Measurements from ENCODE around the gene PRSS50. TPM values are rescaled to one million over a fixed set of nuclear protein-coding genes. Genes with fewer than 3 reads are reported as not detected.

PRSS50 gene
- total and polyA plus RNA-seq, 4 experiments from 2014 or later, result not detected

DNA sequence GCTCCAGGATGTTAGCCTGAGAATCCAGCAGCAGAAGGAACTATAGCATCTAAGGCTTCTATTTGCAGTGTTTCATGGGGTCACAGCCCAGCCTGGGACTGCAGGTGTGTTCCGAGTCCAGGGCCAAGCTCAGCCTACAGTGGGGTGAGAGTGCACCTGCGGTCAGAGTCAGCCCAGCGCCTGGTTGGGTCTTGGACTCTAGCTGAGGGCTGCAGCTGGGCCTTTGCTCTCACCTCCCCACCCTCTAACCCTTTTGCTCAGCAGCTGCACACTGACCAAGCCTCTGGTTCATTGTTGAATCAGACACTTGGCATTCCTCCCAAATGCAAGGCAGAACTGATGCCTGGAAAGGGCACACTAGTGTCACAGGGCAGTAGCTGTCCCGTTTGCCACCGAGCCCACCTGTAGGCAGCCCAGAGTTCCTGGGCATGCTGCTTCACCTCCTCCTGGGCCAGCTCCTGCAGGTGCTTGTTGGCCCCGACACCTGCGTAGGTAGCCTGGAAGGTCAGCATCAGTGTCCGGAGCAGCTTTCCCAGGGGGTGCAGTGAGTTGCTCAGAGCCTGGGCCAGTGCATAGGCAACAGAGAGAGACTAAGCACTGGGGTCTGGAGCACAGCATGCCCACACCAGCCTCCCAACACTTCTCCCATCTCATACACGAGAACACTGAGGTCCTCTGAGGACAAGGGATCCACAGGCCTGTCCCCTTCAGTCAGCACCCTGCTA, 41.7 kb downstream of the PRSS50 start:
- Histone ChIP-seq H3K27me3 (ENCODE audit: insufficient read depth, low read length) (no peaks in the 10 kb centered on the region), H3K4me1 (ENCODE audit: insufficient read depth, low read length) (no peaks in the 10 kb centered on the region), H3K4me3 (ENCODE audit: low read length in 2 of 2) (no peak overlapping the region), H3K9me3 (ENCODE audit: control insufficient read depth in 1 of 2, low read length in 2 of 2) (no peaks in the 10 kb centered on the region), H3K27ac (ENCODE audit: low read depth, low read length) (no peak overlapping the region), H3K36me3 (ENCODE audit: insufficient read depth, low read length) (no peaks in the 10 kb centered on the region)
- no peak overlapping the region for H3K27ac Mint-ChIP-seq
- peak overlapping the region in 1 of 8 donors; percentile 3 for H3K4me3 Mint-ChIP-seq
- intact Hi-C loops (cut with micrococcal nuclease), result no loop called here
- ChIA-PET CTCF (ENCODE audit: partially characterized antibody) (no interaction called here), POLR2A (ENCODE audit: partially characterized antibody) (no interaction called here)
- H3K36me3 Mint-ChIP-seq, result peaks cover 18 to 20% of the 10 kb centered on the region in 2 donors
- H3K9me3 Mint-ChIP-seq, result no peaks in the 10 kb centered on the region
- no peak for DNase-seq
- no peaks in the 10 kb centered on the region for H3K27me3 Mint-ChIP-seq
- H3K4me1 Mint-ChIP-seq, result no peaks in the 10 kb centered on the region

GRCh38 chr3:46675426-46675825, 42.2 kb downstream of the PRSS50 start:
- intact Hi-C loops (cut with micrococcal nuclease), result no loop called here
- H3K27ac Mint-ChIP-seq, result peak overlapping the region in 1 of 7 donors; percentile 15
- Histone ChIP-seq H3K9me3 (ENCODE audit: control insufficient read depth in 1 of 2, low read length in 2 of 2) (no peaks in the 10 kb centered on the region), H3K27ac (ENCODE audit: low read depth, low read length) (no peak overlapping the region), H3K4me1 (ENCODE audit: insufficient read depth, low read length) (no peaks in the 10 kb centered on the region), H3K4me3 (ENCODE audit: low read length in 2 of 2) (no peak overlapping the region), H3K27me3 (ENCODE audit: insufficient read depth, low read length) (no peaks in the 10 kb centered on the region), H3K36me3 (ENCODE audit: insufficient read depth, low read length) (no peaks in the 10 kb centered on the region)
- CTCF ChIA-PET (ENCODE audit: partially characterized antibody), result interaction anchor here (1.2 kb wide), 1 partner anchor 8 kb away, joined by 3 read pairs; no protein-coding TSS in a partner anchor
- no peaks in the 10 kb centered on the region for H3K27me3 Mint-ChIP-seq
- peaks cover 16 to 18% of the 10 kb centered on the region in 2 donors for H3K36me3 Mint-ChIP-seq
- H3K4me1 Mint-ChIP-seq, result no peaks in the 10 kb centered on the region
- no peak for DNase-seq
- POLR2A ChIA-PET (ENCODE audit: partially characterized antibody), result no interaction called here
- no peak overlapping the region for H3K4me3 Mint-ChIP-seq
- no peaks in the 10 kb centered on the region for H3K9me3 Mint-ChIP-seq

- Mint-ChIP-seq H3K9me3 (no peaks in the 10 kb centered on the region), H3K4me1 (peaks cover 0 to 2% (median 0%) of the 10 kb centered on the region in 4 donors), H3K36me3 (peaks cover 11% of the 10 kb centered on the region in 2 donors), H3K27ac (peak overlapping the region in 2 of 7 donors; percentile 52 to 62), H3K27me3 (no peaks in the 10 kb centered on the region), H3K4me3 (no peak overlapping the region)
- ChIA-PET POLR2A (ENCODE audit: partially characterized antibody) (no interaction called here), CTCF (ENCODE audit: partially characterized antibody) (interaction anchor here (1.1 to 1.2 kb wide), 2 partner anchors 9 to 21 kb away, joined by 3 to 4 read pairs; no protein-coding TSS in a partner anchor)
- Histone ChIP-seq H3K4me3 (ENCODE audit: low read length in 2 of 2) (no peak overlapping the region), H3K27ac (ENCODE audit: low read depth, low read length) (no peak overlapping the region), H3K9me3 (ENCODE audit: control insufficient read depth in 1 of 2, low read length in 2 of 2) (no peaks in the 10 kb centered on the region), H3K4me1 (ENCODE audit: insufficient read depth, low read length) (no peaks in the 10 kb centered on the region), H3K36me3 (ENCODE audit: insufficient read depth, low read length) (no peaks in the 10 kb centered on the region), H3K27me3 (ENCODE audit: insufficient read depth, low read length) (no peaks in the 10 kb centered on the region)
- DNase-seq, result no peak
- intact Hi-C loops (cut with micrococcal nuclease), result no loop called here
These were observed 43.4 kb downstream of the PRSS50 start for GRCh38 chr3:46674031-46674845.

GRCh38 chr3:46673151-46674030, 44.3 kb downstream of the PRSS50 start:
- no peaks in the 10 kb centered on the region for H3K9me3 Mint-ChIP-seq
- H3K4me1 ChIP-seq (ENCODE audit: insufficient read depth, low read length), result no peaks in the 10 kb centered on the region
- DNase-seq, result no peak
- POLR2A ChIA-PET (ENCODE audit: partially characterized antibody), result no interaction called here
- no peaks in the 10 kb centered on the region for H3K27me3 ChIP-seq (ENCODE audit: insufficient read depth, low read length)
- no peaks in the 10 kb centered on the region for H3K27me3 Mint-ChIP-seq
- H3K4me3 ChIP-seq (ENCODE audit: low read length in 2 of 2), result no peak overlapping the region
- CTCF ChIA-PET (ENCODE audit: partially characterized antibody), result interaction anchor here (0.9 kb wide), 1 partner anchor 185 kb away, joined by 3 read pairs; no protein-coding TSS in a partner anchor
- H3K27ac Mint-ChIP-seq, result peak overlapping the region in 2 of 7 donors; percentile 32 to 62
- no peaks in the 10 kb centered on the region for H3K36me3 ChIP-seq (ENCODE audit: insufficient read depth, low read length)
- intact Hi-C loops (cut with micrococcal nuclease), result no loop called here
- H3K36me3 Mint-ChIP-seq, result peaks cover 11% of the 10 kb centered on the region in 2 donors
- peaks cover 0 to 2% (median 0%) of the 10 kb centered on the region in 4 donors for H3K4me1 Mint-ChIP-seq
- H3K4me3 Mint-ChIP-seq, result no peak overlapping the region
- no peaks in the 10 kb centered on the region for H3K9me3 ChIP-seq (ENCODE audit: control insufficient read depth in 1 of 2, low read length in 2 of 2)
- no peak overlapping the region for H3K27ac ChIP-seq (ENCODE audit: low read depth, low read length)

GRCh38 chr3:46672349-46672695, 45.3 kb downstream of the PRSS50 start:
- DNase-seq, result no peak
- POLR2A ChIA-PET (ENCODE audit: partially characterized antibody), result no interaction called here
- Mint-ChIP-seq H3K27me3 (no peaks in the 10 kb centered on the region), H3K4me3 (no peak overlapping the region), H3K27ac (no peak overlapping the region), H3K9me3 (no peaks in the 10 kb centered on the region), H3K36me3 (peaks cover 11% of the 10 kb centered on the region in 2 donors), H3K4me1 (peaks cover 0 to 2% (median 0%) of the 10 kb centered on the region in 4 donors)
- intact Hi-C loops (cut with micrococcal nuclease), result no loop called here
- Histone ChIP-seq H3K4me1 (ENCODE audit: insufficient read depth, low read length) (no peaks in the 10 kb centered on the region), H3K9me3 (ENCODE audit: control insufficient read depth in 1 of 2, low read length in 2 of 2) (no peaks in the 10 kb centered on the region), H3K4me3 (ENCODE audit: low read length in 2 of 2) (no peak overlapping the region), H3K27ac (ENCODE audit: low read depth, low read length) (no peak overlapping the region), H3K27me3 (ENCODE audit: insufficient read depth, low read length) (no peaks in the 10 kb centered on the region), H3K36me3 (ENCODE audit: insufficient read depth, low read length) (no peaks in the 10 kb centered on the region)
- CTCF ChIA-PET (ENCODE audit: partially characterized antibody), result interaction anchor here (1.2 kb wide), 1 partner anchor 42 kb away, joined by 3 read pairs; no protein-coding TSS in a partner anchor

DNA sequence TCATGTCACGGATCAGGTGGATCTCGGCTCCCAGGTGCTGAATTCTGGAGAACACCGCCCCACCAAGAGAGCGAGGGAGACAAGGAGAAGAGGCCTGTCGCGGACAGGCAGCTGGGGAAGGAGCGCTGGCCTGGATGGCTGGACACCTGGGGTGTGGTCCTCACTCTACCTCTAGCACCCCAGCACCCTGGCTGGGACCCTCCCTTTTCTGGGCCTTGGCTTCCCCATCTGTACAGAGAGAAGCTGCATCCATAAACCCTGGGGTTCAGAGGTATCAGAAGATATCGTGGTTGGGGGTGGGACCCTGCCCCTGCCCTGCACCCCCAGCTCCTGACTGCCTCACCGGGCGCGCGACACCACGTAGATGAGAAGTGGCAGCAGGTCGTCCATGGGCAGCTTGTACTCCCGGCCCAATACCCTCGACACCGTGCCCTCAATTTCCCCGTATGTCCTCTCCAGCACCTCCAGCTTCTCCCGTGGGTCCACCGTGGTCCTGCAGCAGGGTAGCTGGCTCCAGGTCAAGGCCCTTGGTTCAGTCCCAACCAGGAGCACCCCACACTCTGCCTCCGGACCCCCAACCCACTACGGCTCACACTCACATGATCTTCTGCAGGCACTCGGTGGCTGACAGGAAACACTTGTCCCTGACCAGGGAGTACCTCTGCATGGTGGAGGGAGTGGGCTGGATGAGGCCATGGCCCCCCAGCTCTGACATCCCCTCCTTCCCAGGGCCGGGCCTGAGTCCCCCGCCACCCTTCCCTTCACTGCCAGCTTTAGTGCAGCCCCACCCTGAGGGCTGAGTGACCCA, 45.9 kb downstream of the PRSS50 start:
- Histone ChIP-seq H3K9me3 (ENCODE audit: control insufficient read depth in 1 of 2, low read length in 2 of 2) (no peaks in the 10 kb centered on the region), H3K27ac (ENCODE audit: low read depth, low read length) (no peak overlapping the region), H3K4me3 (ENCODE audit: low read length in 2 of 2) (no peak overlapping the region), H3K27me3 (ENCODE audit: insufficient read depth, low read length) (no peaks in the 10 kb centered on the region), H3K36me3 (ENCODE audit: insufficient read depth, low read length) (no peaks in the 10 kb centered on the region), H3K4me1 (ENCODE audit: insufficient read depth, low read length) (no peaks in the 10 kb centered on the region)
- peak overlapping the region in 3 of 7 donors; percentile 12 to 77 (median 62) for H3K27ac Mint-ChIP-seq
- no peak overlapping the region for H3K4me3 Mint-ChIP-seq
- intact Hi-C loops (cut with micrococcal nuclease), result no loop called here
- POLR2A ChIA-PET (ENCODE audit: partially characterized antibody), result no interaction called here
- DNase-seq, result no peak
- CTCF ChIA-PET (ENCODE audit: partially characterized antibody), result interaction anchor here (1.2 kb wide), 1 partner anchor 42 kb away, joined by 3 read pairs; no protein-coding TSS in a partner anchor
- peaks cover 11% of the 10 kb centered on the region in 2 donors for H3K36me3 Mint-ChIP-seq
- no peaks in the 10 kb centered on the region for H3K9me3 Mint-ChIP-seq
- H3K27me3 Mint-ChIP-seq, result no peaks in the 10 kb centered on the region
- H3K4me1 Mint-ChIP-seq, result peaks cover 0 to 2% (median under 1%) of the 10 kb centered on the region in 4 donors
